GM19468 (cell line): ENCODE measurements around the gene NR5A1.

ENCODE experiments used
- ATAC-seq: cut with Tn5 transposase; IDR thresholded peaks from one replicate; pipeline ENCODE4 v1.9.1; 2021; ENCODE audit warnings: mild to moderate bottlenecking, moderate library complexity, moderate number of reproducible peaks; ENCODE audit not compliant: unreplicated experiment; ENCODE audit errors: extremely low read depth

The NR5A1 gene

GRCh38 chr9:124449381-124450151, 57.6 kb downstream of the NR5A1 start:
- no peak for ATAC-seq

- no peak for ATAC-seq
Observed at GRCh38 chr9:124448019-124448418, 59.2 kb downstream of the NR5A1 start.

GRCh38 chr9:124447297-124447661, 59.9 kb downstream of the NR5A1 start:
- ATAC-seq = no peak

GRCh38 chr9:124444166-124444565, 63.0 kb downstream of the NR5A1 start:
- no peak for ATAC-seq

GRCh38 chr9:124443625-124444024, 63.6 kb downstream of the NR5A1 start:
- no peak for ATAC-seq

GRCh38 chr9:124442826-124443225, 64.4 kb downstream of the NR5A1 start:
- ATAC-seq = no peak

- no peak for ATAC-seq
Observed at GRCh38 chr9:124442379-124442778, 64.8 kb downstream of the NR5A1 start.

GRCh38 chr9:124441291-124441690, 65.9 kb downstream of the NR5A1 start:
- no peak for ATAC-seq

- no peak for ATAC-seq
Observed at GRCh38 chr9:124440786-124441185, 66.4 kb downstream of the NR5A1 start.

- ATAC-seq = no peak
Observed at GRCh38 chr9:124439686-124440243, 67.4 kb downstream of the NR5A1 start.

- ATAC-seq = no peak
Observed at GRCh38 chr9:124439086-124439485, 68.1 kb downstream of the NR5A1 start.

- ATAC-seq = no peak
Observed at GRCh38 chr9:124438091-124438490, 69.1 kb downstream of the NR5A1 start.

GRCh38 chr9:124437086-124437485, 70.1 kb downstream of the NR5A1 start:
- no peak for ATAC-seq

- no peak for ATAC-seq
Observed at GRCh38 chr9:124436320-124436719, 70.9 kb downstream of the NR5A1 start.
